ENCODE measurements around the gene PPM1F.

- TF ChIP-seq ZC3H10 (CRISPR knock-in tag; IDR thresholded peaks at IDR 0.05) (no peak), CREB5 (CRISPR knock-in tag; IDR thresholded peaks at IDR 0.05; ENCODE audit: low read depth) (no peak), POU6F1 (CRISPR knock-in tag; IDR thresholded peaks at IDR 0.05; ENCODE audit: borderline replicate concordance, low read depth) (no peak), TOX (CRISPR knock-in tag; IDR thresholded peaks at IDR 0.05; ENCODE audit: borderline replicate concordance) (no peak), ISL1 (CRISPR knock-in tag; IDR thresholded peaks at IDR 0.05) (no peak), ZFP30 (CRISPR knock-in tag; IDR thresholded peaks at IDR 0.05) (no peak), PATZ1 (CRISPR knock-in tag; IDR thresholded peaks at IDR 0.05; ENCODE audit: borderline replicate concordance) (no peak), ESRRG (CRISPR knock-in tag; IDR thresholded peaks at IDR 0.05) (no peak), ZNF8 (CRISPR knock-in tag; IDR thresholded peaks at IDR 0.05) (no peak), ZFP3 (CRISPR knock-in tag; IDR thresholded peaks at IDR 0.05) (no peak)
These were observed 42.3 kb upstream of the PPM1F start for GRCh38 chr22:21994881-21995444.

All from SK-N-SH treated with all-trans-retinoic acid at 6 μM for 48 hours (cell line).